Right atrium auricular region (tissue), 2 donors: Measurements from ENCODE around the gene GRIN3B. TPM values are rescaled to one million over a fixed set of nuclear protein-coding genes. Genes with fewer than 3 reads are reported as not detected.

Experiments used
- DNase-seq: peaks from one replicate; pipeline ENCODE4 v3.0.0-alpha.2; 2019; ENCODE audit warnings: low spot score
- H3K27ac ChIP-seq, 2 donors: fragments of 200-600 bp; sonication (generic); 1 replicate in 1 of 2; 2 replicates in 1 of 2; pipeline ENCODE4 v1.5.1; 2016 to 2019
- H3K27me3 ChIP-seq, 2 donors: fragments of 200-600 bp; sonication (generic); one replicate each; pipeline versions ENCODE4 v1.5.1 to v1.6.0; 2017 to 2019
- H3K36me3 ChIP-seq: fragments of 200-600 bp; sonication (generic); one replicate; pipeline ENCODE4 v1.5.1; 2016
- H3K4me1 ChIP-seq, 2 donors: fragments of 200-600 bp; sonication (generic); one replicate each; pipeline versions ENCODE4 v1.5.1 to v1.6.0; 2017 to 2019
- H3K4me3 ChIP-seq, 2 donors: fragments of 200-600 bp; sonication (generic); 1 replicate in 1 of 2; 2 replicates in 1 of 2; pipeline ENCODE4 v1.5.1; 2017 to 2019; ENCODE audit warnings: mild to moderate bottlenecking in 1 of 2, moderate library complexity in 1 of 2
- H3K9me3 ChIP-seq, 2 donors: fragments of 200-600 bp; sonication (generic); one replicate each; pipeline ENCODE4 v1.5.1; 2019
- total RNA-seq, 2 donors: library from RNA; depleted of rRNA; stranded (reverse); fragments of >200 nt; gene quantifications; one replicate each; pipeline ENCODE4 v1.1.0, GENCODE V29; 2016
- TF ChIP-seq, protein P1 (sequence below), 2 donors: fragments of 200-600 bp; sonication (generic); IDR thresholded peaks; one replicate each; pipeline ENCODE4 v1.5.1; 2019; ENCODE audit warnings: antibody characterized with exemption in 2 of 2

The GRIN3B gene
- total RNA-seq, 2 donors from 2014 or later = 0.12 TPM; not detected in 1

DNA sequence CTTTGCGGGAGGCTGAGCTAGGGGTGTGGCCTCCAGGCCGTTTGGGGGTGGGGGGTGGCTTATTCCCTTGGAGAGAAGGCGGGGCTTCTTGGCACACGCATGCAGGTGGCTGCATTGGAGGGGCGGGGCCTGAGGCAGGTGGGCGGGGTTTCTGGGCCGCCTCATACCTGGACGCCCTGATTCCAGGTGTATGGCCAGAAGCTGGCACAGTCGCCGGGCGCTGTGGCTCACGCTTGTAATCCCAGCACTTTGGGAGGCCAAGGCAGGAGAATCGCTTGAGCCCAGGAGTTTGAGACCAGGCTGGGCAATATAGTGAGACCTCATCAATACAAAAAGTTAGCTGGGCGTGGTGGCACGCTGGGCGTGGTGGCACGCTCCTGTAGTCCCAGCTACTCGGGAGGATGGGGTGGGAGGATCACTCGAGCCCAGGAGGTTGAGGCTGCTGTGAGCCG is 47.5 kb downstream of the GRIN3B start:
- no peak overlapping the region for H3K4me3 ChIP-seq
- no peak overlapping the region for H3K27ac ChIP-seq
- H3K4me1 ChIP-seq = no peaks in the 10 kb centered on the region
- H3K36me3 ChIP-seq = no peaks in the 10 kb centered on the region
- TF ChIP-seq, protein P1, sequence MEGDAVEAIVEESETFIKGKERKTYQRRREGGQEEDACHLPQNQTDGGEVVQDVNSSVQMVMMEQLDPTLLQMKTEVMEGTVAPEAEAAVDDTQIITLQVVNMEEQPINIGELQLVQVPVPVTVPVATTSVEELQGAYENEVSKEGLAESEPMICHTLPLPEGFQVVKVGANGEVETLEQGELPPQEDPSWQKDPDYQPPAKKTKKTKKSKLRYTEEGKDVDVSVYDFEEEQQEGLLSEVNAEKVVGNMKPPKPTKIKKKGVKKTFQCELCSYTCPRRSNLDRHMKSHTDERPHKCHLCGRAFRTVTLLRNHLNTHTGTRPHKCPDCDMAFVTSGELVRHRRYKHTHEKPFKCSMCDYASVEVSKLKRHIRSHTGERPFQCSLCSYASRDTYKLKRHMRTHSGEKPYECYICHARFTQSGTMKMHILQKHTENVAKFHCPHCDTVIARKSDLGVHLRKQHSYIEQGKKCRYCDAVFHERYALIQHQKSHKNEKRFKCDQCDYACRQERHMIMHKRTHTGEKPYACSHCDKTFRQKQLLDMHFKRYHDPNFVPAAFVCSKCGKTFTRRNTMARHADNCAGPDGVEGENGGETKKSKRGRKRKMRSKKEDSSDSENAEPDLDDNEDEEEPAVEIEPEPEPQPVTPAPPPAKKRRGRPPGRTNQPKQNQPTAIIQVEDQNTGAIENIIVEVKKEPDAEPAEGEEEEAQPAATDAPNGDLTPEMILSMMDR (IDR thresholded peaks at IDR 0.05) = no peak
- DNase-seq = no peak
- H3K9me3 ChIP-seq = no peaks in the 10 kb centered on the region
- no peaks in the 10 kb centered on the region for H3K27me3 ChIP-seq

DNA sequence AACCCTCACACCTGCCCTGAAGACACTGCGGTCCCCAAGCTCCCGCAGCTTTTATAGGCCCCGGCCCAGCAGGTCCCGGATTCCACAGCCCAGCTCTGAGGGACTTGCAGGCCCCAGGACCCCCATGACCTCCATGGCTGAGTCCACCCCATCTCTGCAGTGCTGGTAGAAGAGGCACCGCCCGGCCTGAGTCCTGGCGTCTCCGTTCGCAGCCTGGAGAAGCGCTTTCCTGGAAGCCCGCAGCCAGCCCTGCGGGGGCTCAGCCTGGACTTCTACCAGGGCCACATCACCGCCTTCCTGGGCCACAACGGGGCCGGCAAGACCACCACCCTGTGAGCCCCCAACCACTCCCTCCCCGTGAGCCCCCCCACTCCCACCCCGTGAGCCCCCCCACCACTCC is 48.9 kb downstream of the GRIN3B start:
- H3K4me1 ChIP-seq = no peaks in the 10 kb centered on the region
- no peak overlapping the region for H3K4me3 ChIP-seq
- H3K9me3 ChIP-seq = no peaks in the 10 kb centered on the region
- H3K27me3 ChIP-seq = no peaks in the 10 kb centered on the region
- H3K36me3 ChIP-seq = no peaks in the 10 kb centered on the region
- H3K27ac ChIP-seq = no peak overlapping the region
- TF ChIP-seq, protein P1 (IDR thresholded peaks at IDR 0.05) = no peak
- DNase-seq = no peak

DNA sequence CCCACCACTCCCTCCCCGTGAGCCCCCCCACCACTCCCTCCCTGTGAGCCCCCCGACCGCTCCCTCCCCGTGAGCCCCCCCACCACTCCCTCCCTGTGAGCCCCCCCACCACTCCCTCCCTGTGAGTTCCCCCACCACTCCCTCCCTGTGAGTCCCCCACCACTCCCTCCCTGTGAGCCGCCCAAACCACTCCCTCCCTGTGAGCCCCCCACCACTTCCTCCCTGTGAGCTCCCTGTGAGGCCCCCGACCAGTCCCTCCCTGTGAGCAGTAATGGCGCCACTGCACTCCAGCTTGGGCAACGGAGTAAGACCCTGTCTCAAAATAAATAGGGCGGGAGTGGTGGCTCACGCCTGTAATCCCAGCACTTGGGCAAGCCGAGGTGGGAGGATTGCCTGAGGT is 49.6 kb downstream of the GRIN3B start:
- H3K27ac ChIP-seq = no peak overlapping the region
- TF ChIP-seq, protein P1 (IDR thresholded peaks at IDR 0.05) = no peak

DNA sequence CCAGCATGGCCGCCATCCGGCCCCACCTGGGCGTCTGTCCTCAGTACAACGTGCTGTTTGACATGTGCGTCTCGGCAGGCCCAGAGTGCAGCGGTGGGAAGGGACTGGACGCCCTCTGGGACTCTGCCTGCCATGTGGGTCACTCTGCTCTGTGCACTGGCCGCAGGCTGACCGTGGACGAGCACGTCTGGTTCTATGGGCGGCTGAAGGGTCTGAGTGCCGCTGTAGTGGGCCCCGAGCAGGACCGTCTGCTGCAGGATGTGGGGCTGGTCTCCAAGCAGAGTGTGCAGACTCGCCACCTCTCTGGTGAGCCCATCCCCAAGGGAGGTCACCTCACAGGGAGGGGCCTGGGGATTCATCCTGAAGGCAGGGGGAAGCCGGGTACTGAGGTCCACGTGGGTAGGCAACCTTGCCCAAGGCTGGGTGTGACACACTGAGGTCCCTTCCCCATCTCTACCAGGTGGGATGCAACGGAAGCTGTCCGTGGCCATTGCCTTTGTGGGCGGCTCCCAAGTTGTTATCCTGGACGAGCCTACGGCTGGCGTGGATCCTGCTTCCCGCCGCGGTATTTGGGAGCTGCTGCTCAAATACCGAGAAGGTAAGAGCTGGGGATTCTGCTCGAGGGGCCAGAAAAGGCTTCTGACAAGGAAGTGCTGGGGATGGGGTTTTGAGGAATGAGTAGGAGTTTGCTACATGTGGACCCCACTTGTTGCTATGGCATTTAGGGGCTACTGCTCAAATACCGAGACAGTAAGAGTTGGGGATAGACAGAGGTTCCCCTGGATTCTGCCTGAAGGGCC is 51.0 kb downstream of the GRIN3B start:
- TF ChIP-seq, protein P1 (IDR thresholded peaks at IDR 0.05) = no peak
- Histone ChIP-seq H3K9me3 (peaks cover under 1 to 7% of the 10 kb centered on the region in 2 donors), H3K27me3 (no peaks in the 10 kb centered on the region), H3K27ac (no peak overlapping the region), H3K4me3 (no peak overlapping the region), H3K4me1 (no peaks in the 10 kb centered on the region), H3K36me3 (no peaks in the 10 kb centered on the region)
- DNase-seq = no peak

More for the DNA sequence above, 49.6 kb downstream of the GRIN3B start:
- Histone ChIP-seq H3K36me3 (no peaks in the 10 kb centered on the region), H3K27me3 (no peaks in the 10 kb centered on the region), H3K9me3 (no peaks in the 10 kb centered on the region), H3K4me3 (no peak overlapping the region), H3K4me1 (no peaks in the 10 kb centered on the region)
- DNase-seq = no peak

DNA sequence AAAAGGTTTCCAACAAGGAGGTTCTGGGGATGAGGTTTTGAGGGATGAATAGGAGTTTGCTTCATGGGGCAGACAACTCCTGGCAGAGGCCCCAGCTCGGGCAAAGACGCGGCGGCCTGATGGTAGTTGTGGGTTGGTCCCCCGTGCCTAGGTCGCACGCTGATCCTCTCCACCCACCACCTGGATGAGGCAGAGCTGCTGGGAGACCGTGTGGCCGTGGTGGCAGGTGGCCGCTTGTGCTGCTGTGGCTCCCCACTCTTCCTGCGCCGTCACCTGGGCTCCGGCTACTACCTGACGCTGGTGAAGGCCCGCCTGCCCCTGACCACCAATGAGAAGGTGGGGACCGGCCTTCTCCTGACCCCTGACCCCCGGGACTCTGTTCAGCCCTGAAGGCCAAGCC is 51.6 kb downstream of the GRIN3B start:
- no peak overlapping the region for H3K27ac ChIP-seq
- H3K4me3 ChIP-seq = no peak overlapping the region
- H3K4me1 ChIP-seq = no peaks in the 10 kb centered on the region
- no peaks in the 10 kb centered on the region for H3K27me3 ChIP-seq
- DNase-seq = no peak
- peaks cover 6 to 13% of the 10 kb centered on the region in 2 donors for H3K9me3 ChIP-seq
- TF ChIP-seq, protein P1 (IDR thresholded peaks at IDR 0.05) = no peak
- H3K36me3 ChIP-seq = no peaks in the 10 kb centered on the region
